Measurements from ENCODE around the gene PTGR1. TPM values are rescaled to one million over a fixed set of nuclear protein-coding genes. Genes with fewer than 3 reads are reported as not detected.

Gene PTGR1
- polyA plus RNA-seq, 1 of the 3 experiments (the other 2 are of a cell fraction) = 33.0 TPM

DNA sequence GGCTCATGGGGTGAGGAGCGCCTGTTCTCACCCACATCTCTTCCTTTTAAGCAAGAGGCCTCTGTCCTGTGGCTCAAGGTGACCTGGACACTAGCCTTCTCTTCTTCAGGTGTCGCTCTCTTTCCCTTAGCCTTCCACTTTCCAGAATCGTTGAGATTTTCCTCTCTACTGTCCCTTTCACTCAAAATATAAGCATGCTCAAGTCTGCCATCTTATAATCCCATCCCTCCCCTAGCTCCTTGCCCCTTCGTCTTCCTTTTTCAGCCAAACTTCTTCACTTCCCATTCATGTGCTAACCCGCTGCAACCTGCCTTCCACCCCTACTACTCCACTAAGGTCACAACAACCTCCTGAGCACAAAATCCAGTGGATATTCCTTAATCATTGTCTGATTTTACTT is 13.1 kb downstream of the PTGR1 start (continued):
- TF ChIP-seq, protein P1, sequence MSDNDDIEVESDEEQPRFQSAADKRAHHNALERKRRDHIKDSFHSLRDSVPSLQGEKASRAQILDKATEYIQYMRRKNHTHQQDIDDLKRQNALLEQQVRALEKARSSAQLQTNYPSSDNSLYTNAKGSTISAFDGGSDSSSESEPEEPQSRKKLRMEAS (IDR thresholded peaks at IDR 0.05; ENCODE audit: low read depth) = no peak
- TF ChIP-seq POLR2AphosphoS5 (IDR thresholded peaks at IDR 0.05; ENCODE audit: low read depth, low read length) = no peak
- TF ChIP-seq JUND (IDR thresholded peaks at IDR 0.05) = no peak
- no peak for TF ChIP-seq RFX5 (IDR thresholded peaks at IDR 0.05; ENCODE audit: low read length)
- no peak for TF ChIP-seq GABPA (IDR thresholded peaks at IDR 0.05; ENCODE audit: low read depth)

DNA sequence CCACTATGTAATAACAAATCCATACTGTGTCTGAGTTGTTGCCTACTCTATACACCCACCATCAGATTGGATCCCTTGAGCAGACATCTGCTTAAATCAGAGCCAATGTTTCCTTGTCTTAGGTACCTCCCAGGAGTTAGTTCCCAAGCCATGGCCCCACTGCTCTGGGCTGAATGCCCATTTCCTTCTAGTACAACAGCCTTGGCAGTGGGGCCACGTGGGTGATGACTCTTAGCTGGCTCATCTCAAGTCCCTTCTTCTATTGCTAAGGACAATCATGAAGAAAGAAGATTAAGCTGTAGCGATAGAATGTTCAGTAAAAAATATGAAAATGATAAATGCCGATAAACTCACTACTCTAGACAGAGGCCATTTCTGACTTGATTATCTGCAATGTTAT is 16.6 kb downstream of the PTGR1 start:
- H3K4me3 ChIP-seq (ENCODE audit: low read depth in 2 of 2, low read length in 1 of 2) = no peak overlapping the region
- no peak overlapping the region for H3K9ac ChIP-seq
- no peaks in the 10 kb centered on the region for H3K4me1 ChIP-seq (ENCODE audit: control insufficient read depth in 1 of 2, insufficient read depth in 2 of 2, low read depth in 1 of 2, low read length in 1 of 2)
- ChIA-PET POLR2A (no interaction called here), CTCF (interaction anchor here (0.9 kb wide), 1 partner anchor 39 kb away, joined by 3 read pairs; no protein-coding TSS in a partner anchor)
- no peaks in the 10 kb centered on the region for H3K27me3 ChIP-seq (ENCODE audit: insufficient read depth)
- H2AFZ ChIP-seq (ENCODE audit: low read depth) = no peak overlapping the region
- no peaks in the 10 kb centered on the region for H4K20me1 ChIP-seq (ENCODE audit: insufficient read depth)
- H3K9me2 ChIP-seq = no peaks in the 10 kb centered on the region
- H3K9me3 ChIP-seq = no peaks in the 10 kb centered on the region
- WGBS (ENCODE audit: low lambda C conversion rate) = 74% methylated on average over 3 of the region's 3 CpGs
- H3F3A ChIP-seq (replicated peaks; ENCODE audit: insufficient read depth) = no peaks in the 10 kb centered on the region
- no peak for DNase-seq
- H3K36me3 ChIP-seq (replicated peaks in 1 of 2; ENCODE audit: control insufficient read depth in 1 of 2, insufficient read depth in 2 of 2, low read length in 1 of 2) = peaks cover 19 to 24% of the 10 kb centered on the region in 2 experiments
- no peak overlapping the region for H3K27ac ChIP-seq (ENCODE audit: low read depth in 2 of 2, low read length in 1 of 2)
- H3K4me2 ChIP-seq = no peak overlapping the region
- no peaks in the 10 kb centered on the region for H3K79me2 ChIP-seq (ENCODE audit: insufficient read depth)
- no peak for TF ChIP-seq GATA2 (CRISPR knock-in tag; IDR thresholded peaks at IDR 0.05)
- TF ChIP-seq, protein P2, sequence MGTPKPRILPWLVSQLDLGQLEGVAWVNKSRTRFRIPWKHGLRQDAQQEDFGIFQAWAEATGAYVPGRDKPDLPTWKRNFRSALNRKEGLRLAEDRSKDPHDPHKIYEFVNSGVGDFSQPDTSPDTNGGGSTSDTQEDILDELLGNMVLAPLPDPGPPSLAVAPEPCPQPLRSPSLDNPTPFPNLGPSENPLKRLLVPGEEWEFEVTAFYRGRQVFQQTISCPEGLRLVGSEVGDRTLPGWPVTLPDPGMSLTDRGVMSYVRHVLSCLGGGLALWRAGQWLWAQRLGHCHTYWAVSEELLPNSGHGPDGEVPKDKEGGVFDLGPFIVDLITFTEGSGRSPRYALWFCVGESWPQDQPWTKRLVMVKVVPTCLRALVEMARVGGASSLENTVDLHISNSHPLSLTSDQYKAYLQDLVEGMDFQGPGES (IDR thresholded peaks at IDR 0.05; ENCODE audit: low read depth, low read length) = no peak
- no peak for TF ChIP-seq MEF2A (IDR thresholded peaks at IDR 0.05; ENCODE audit: borderline replicate concordance, low read depth)
- TF ChIP-seq, protein P3, sequence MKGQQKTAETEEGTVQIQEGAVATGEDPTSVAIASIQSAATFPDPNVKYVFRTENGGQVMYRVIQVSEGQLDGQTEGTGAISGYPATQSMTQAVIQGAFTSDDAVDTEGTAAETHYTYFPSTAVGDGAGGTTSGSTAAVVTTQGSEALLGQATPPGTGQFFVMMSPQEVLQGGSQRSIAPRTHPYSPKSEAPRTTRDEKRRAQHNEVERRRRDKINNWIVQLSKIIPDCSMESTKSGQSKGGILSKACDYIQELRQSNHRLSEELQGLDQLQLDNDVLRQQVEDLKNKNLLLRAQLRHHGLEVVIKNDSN (IDR thresholded peaks at IDR 0.05; ENCODE audit: borderline replicate concordance, low read depth) = no peak
- TF ChIP-seq NRF1 (IDR thresholded peaks at IDR 0.05; ENCODE audit: low read depth, low read length) = no peak

DNA sequence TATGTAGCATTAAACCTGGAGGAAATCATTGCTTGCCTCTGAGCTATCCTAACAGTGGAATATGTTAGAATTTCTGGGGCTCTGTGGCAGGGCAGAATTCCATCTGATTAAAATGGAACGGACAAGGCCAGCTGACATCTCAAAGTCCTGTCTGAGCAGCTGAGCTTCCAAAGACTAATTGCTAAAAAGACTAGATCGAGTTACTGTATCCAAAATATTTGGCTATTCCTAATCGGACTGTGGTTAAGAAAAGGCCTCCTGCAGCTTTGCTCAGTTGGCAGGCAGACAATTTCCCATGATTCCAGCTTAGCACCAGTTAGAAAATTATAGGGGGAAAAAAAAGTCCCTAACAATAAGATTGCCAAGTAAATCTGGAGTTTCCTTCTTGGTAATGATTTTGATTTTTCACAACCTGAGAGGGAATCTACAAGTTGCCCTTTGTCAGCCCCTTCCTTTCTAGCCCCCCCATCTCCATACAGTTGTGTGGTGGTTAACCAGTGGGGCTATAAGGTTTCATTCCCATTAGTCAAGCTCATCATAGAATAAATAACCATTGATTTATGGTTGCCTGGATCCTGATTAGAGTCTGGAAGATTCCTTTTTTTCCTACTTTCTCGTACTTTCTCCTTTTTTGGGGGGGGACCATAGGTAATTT is 26.4 kb downstream of the PTGR1 start:
- Histone ChIP-seq H2AFZ (ENCODE audit: low read depth) (no peak overlapping the region), H3K4me1 (ENCODE audit: control insufficient read depth in 1 of 2, insufficient read depth in 2 of 2, low read depth in 1 of 2, low read length in 1 of 2) (peaks cover 0 to 7% of the 10 kb centered on the region in 2 experiments; a peak in 1 of 4 replicates), H3F3A (replicated peaks; ENCODE audit: insufficient read depth) (no peaks in the 10 kb centered on the region), H3K9me2 (no peaks in the 10 kb centered on the region), H3K79me2 (ENCODE audit: insufficient read depth) (no peaks in the 10 kb centered on the region), H3K27ac (ENCODE audit: low read depth in 2 of 2, low read length in 1 of 2) (peak overlapping the region in 1 of 2 experiments; percentile 33; a peak in 2 of 4 replicates), H3K36me3 (replicated peaks in 1 of 2; ENCODE audit: control insufficient read depth in 1 of 2, insufficient read depth in 2 of 2, low read length in 1 of 2) (peaks cover 11 to 62% of the 10 kb centered on the region in 2 experiments), H3K27me3 (ENCODE audit: insufficient read depth) (no peaks in the 10 kb centered on the region), H4K20me1 (ENCODE audit: insufficient read depth) (no peaks in the 10 kb centered on the region), H3K4me3 (ENCODE audit: low read depth in 2 of 2, low read length in 1 of 2) (no peak overlapping the region), H3K4me2 (no peak overlapping the region), H3K9ac (no peak overlapping the region), H3K9me3 (no peaks in the 10 kb centered on the region; the same call in 1 of the 2 replicates)
- CTCF ChIA-PET = interaction anchor here (0.9 kb wide), 1 partner anchor 25 kb away, joined by 3 read pairs; no protein-coding TSS in a partner anchor
- 46% methylated on average over 4 of the region's 4 CpGs for WGBS (ENCODE audit: low lambda C conversion rate)
- DNase-seq = no peak
- POLR2A ChIA-PET = no interaction called here
- TF ChIP-seq FOXM1 (IDR thresholded peaks at IDR 0.05; ENCODE audit: low read depth) (no peak), FOSL2 (IDR thresholded peaks at IDR 0.05; ENCODE audit: borderline replicate concordance, low read depth) (no peak), RXRA (IDR thresholded peaks at IDR 0.05; ENCODE audit: borderline replicate concordance, low read depth) (no peak), YY1 (IDR thresholded peaks at IDR 0.05; ENCODE audit: low read depth) (no peak), TEAD4 (IDR thresholded peaks at IDR 0.05; ENCODE audit: borderline replicate concordance, insufficient read depth) (0 out of 2 replicates have a peak, but pooled peaks have one; percentile 24), POLR2AphosphoS5 (IDR thresholded peaks at IDR 0.05; ENCODE audit: low read depth, low read length) (no peak), SMC3 (IDR thresholded peaks at IDR 0.05; ENCODE audit: low read depth, low read length) (no peak), MXI1 (IDR thresholded peaks at IDR 0.05; ENCODE audit: low read depth, low read length) (no peak), GABPA (IDR thresholded peaks at IDR 0.05; ENCODE audit: low read depth) (no peak), TAF1 (IDR thresholded peaks at IDR 0.05; ENCODE audit: borderline replicate concordance, low read depth, low read length) (no peak), RCOR1 (IDR thresholded peaks at IDR 0.05; ENCODE audit: low read length) (no peak), MEF2A (IDR thresholded peaks at IDR 0.05; ENCODE audit: borderline replicate concordance, low read depth) (no peak)
- TF ChIP-seq, protein P4, sequence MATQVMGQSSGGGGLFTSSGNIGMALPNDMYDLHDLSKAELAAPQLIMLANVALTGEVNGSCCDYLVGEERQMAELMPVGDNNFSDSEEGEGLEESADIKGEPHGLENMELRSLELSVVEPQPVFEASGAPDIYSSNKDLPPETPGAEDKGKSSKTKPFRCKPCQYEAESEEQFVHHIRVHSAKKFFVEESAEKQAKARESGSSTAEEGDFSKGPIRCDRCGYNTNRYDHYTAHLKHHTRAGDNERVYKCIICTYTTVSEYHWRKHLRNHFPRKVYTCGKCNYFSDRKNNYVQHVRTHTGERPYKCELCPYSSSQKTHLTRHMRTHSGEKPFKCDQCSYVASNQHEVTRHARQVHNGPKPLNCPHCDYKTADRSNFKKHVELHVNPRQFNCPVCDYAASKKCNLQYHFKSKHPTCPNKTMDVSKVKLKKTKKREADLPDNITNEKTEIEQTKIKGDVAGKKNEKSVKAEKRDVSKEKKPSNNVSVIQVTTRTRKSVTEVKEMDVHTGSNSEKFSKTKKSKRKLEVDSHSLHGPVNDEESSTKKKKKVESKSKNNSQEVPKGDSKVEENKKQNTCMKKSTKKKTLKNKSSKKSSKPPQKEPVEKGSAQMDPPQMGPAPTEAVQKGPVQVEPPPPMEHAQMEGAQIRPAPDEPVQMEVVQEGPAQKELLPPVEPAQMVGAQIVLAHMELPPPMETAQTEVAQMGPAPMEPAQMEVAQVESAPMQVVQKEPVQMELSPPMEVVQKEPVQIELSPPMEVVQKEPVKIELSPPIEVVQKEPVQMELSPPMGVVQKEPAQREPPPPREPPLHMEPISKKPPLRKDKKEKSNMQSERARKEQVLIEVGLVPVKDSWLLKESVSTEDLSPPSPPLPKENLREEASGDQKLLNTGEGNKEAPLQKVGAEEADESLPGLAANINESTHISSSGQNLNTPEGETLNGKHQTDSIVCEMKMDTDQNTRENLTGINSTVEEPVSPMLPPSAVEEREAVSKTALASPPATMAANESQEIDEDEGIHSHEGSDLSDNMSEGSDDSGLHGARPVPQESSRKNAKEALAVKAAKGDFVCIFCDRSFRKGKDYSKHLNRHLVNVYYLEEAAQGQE (IDR thresholded peaks at IDR 0.05; ENCODE audit: low read depth, low read length) = no peak

Measured in SK-N-SH (cell line).